HEK293T (cell line): ENCODE measurements around the gene LDHB.

Experiments used
- NFRKB ChIP-seq: fragments of 450-650 bp; IDR thresholded peaks from 2 replicates; pipeline ENCODE4 v1.6.1; 2016; ENCODE audit warnings: mild to moderate bottlenecking, moderate library complexity
- SP1 ChIP-seq: fragments of 450-650 bp; IDR thresholded peaks from 2 replicates; pipeline ENCODE4 v1.6.1; 2017

DNA sequence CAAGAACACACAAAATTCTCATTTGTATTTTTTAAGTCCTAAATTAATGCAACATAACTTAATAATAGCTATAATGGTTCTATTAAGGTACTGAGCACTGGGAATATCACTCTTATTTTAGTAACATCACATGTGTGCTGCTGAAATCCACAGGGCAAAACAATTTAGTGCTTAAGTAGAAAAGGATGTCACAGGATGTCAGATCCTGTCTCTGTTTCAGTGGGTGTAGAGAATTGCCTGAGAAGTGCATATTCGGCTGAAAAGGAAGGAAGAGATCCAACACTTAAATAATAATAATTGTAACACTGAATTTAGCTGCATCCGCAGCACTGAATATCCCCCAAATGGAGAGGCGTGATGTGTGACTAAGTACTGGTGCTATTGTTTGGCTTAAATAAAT is 8.6 kb downstream of the LDHB start:
- TF ChIP-seq NFRKB (no peak), SP1 (no peak)
